Gastrocnemius medialis (tissue), 4 donors: ENCODE results near the gene ERBB2.

Experiments
- CTCF ChIP-seq, 5 experiments: fragments of 450-650 bp in 3 of 5; fragments of 200-600 bp in 2 of 5; sonication (generic) in 2 of 5; IDR thresholded peaks in 4 of 5; conservative IDR thresholded peaks in 1 of 5; 1 replicate in 4 of 5; 2 replicates in 1 of 5; pipeline ENCODE4 v1.5.1; 2016 to 2019; ENCODE audit warnings: antibody characterized with exemption in 5 of 5, mild to moderate bottlenecking in 3 of 5, moderate library complexity in 3 of 5
- POLR2A ChIP-seq, 2 donors: fragments of 450-650 bp; IDR thresholded peaks; one replicate each; pipeline ENCODE4 v1.6.1; 2017; ENCODE audit warnings: antibody characterized with exemption in 2 of 2, mild to moderate bottlenecking in 2 of 2, moderate library complexity in 2 of 2

- TF ChIP-seq CTCF (IDR thresholded peaks at IDR 0.05 in 4 of 5, conservative IDR thresholded peaks at IDR 0.05 in 1 of 5): peak; percentile 65 to 80 (median 77)
- peak in 1 of 2 donors; percentile 32 for TF ChIP-seq POLR2A (IDR thresholded peaks at IDR 0.05)
Measured at GRCh38 chr17:39667945-39668924, 31.6 kb upstream of the ERBB2 start, which contains the start of gene PNMT.
